NCI-H748 (cell line): ENCODE data around the gene PIM1.
A peak's percentile ranks its signal among the peaks of the same experiment; 100 is the strongest.

ENCODE experiments used
- DNase-seq: peaks from one replicate; lab custom pipeline; 2025; ENCODE audit not compliant: unreplicated experiment; lab: John Stamatoyannopoulos, UW

The PIM1 gene

DNA sequence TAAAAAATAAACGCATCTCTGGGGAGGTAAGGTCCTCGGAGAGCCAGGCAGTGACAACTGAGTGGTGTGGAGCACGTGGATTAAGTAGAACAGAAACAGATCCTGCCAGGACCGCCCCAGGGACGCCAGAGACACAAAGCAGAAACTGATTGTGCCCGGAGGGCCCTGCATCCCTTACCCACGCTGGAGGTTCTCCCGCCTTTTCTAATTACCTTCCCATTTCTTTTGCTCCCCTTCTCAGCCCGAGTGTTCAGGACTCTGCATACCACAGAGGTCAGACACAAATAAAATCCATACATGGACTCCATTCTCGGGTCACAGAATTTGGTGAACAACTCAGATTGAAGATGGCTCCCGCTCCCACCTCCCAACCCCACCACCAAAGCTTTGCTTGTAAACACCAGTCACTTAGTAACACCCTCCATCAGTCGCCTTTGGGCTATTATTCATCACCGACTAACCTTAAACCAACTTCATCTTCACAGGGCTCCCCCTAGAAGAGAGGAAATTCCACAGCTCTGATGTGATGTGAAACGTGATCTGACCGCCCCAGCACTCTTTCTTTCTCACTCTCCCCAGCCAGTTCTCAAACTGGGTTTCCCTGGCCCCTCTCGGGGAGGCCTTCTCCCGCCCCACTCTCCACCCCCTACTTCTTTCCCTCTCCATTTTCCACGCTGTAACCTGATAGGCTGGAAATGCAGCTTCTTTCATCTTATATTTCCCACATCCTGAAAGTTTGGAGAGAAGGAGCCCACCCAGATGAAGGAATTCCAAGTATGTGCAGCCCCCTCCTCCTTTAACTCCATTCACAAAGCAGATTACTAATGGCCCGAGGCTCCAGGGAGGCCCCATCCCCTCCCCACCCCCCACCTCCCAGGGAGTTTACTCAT, 32.5 kb upstream of the PIM1 start:
- no peak for DNase-seq

- DNase-seq: no peak
Observed at GRCh38 chr6:37138856-37139229, 31.1 kb upstream of the PIM1 start.

GRCh38 chr6:37139230-37139962, 30.6 kb upstream of the PIM1 start:
- no peak for DNase-seq

DNA sequence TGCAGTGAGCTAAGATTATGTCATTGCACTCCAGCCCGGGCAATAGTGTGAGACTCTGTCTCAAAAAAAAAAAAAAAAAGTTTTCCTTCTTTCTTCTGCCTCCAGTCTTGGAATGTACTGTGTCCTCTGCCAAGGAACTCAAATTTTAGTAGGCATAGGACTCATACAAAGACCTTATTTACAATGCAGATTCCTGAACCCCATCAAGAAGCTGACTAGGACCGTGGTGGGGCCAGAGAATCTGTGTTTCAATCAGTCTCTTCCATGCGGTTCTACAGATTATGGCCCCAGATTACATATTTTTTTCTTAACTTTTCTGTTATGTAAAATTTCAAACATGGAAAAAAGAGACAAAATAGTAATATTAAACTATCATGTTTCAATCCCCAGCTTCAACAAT, 29.8 kb upstream of the PIM1 start:
- DNase-seq: no peak

DNA sequence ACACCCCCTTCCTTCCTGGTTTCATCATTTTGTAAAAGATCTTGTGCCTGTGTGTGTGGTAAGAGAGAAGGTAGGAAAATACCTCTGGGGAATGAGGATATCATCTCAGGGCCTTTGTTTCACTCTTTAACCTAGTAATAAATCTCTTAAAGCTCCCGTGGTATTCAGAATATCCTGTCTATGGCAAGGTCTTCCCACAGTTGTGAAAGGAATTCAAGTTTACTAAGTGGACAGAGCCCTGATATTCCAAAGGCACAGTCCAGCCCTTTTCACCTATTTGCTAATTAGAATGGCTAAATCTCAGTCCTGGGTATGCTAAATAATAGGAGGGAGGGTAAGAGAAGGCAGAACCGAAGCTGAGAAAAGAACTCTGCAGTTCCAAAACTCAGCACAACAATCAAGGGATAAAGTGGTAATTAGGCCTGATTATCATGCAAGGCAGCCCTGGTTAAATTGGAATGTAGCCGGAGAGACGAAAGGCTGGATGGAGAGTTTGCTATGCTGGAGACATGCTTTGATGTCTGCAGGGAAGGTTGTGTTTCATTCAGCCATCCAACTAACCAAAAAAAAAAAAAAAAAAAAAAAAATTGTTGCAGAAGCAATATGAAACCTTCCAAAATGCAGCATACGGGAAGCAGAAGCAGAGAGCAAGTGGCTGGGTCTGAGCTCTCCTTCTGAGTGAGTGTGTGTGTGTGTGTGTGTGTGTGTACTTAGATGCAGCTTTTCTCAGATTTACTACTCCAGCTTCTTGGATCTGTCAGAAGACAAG, 28.5 kb upstream of the PIM1 start:
- no peak for DNase-seq

DNA sequence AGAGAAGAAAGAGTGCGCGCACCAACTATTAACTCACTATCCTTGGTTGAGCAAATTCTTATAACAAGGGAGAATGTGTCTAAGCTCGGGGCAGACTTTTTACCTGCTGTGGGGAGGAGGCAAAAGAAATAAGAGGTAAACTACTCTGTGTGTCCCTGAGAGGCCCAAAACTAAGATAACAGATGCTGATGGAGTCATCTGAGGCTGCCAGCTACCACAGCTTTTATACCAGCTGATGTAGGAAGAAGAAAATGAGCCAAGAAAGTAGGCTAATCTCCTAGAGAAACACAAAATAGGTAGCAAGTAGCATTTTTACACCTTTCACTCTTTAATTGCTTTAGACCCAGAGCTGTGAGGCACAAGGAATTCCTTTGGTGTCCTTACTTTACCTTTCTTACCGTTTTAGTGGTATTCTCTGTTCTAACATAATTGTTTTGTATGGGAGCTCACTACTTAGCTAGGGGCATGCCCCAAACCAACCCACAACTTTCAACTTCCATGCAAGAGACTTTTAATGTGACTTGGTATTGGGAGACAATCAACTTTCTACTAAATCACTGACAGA, 27.8 kb upstream of the PIM1 start:
- no peak for DNase-seq

DNA sequence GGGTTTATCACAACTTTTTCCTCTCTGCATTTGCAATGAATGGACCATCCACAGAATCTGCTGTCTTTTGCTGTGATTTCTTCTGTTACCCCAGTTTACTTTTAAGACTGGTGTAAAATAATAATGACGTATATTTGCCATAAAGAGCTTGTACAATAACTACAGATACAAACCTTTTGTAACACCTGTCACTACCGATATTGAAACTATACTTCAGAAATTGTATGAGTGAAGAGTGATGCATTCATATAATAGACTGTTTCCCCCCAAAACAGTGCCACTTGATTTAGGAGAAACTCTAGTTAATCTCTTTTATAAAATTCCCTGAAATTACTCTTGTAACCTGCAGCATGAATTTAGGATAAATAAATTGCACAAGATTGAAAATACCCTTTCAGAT, 26.4 kb upstream of the PIM1 start:
- no peak for DNase-seq

DNA sequence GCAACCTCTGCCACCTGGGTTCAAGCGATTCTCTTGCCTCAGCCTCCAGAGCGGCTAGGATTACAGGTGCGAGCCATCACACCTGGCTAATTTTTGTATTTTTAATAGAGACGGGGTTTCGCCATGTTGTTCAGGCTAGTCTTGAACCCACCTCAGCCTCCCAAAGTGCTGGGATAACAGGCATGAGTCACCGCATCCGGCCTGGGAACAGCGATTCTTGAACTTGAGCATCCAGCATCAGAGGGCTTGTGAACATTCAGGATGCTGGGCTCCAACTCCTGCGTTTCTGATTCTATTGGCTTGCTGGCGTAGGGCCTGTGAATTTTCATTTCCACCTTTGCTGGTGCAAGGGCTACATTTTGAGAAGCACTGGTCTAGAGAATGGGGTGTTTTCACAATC, 24.5 kb upstream of the PIM1 start:
- no peak for DNase-seq

DNA sequence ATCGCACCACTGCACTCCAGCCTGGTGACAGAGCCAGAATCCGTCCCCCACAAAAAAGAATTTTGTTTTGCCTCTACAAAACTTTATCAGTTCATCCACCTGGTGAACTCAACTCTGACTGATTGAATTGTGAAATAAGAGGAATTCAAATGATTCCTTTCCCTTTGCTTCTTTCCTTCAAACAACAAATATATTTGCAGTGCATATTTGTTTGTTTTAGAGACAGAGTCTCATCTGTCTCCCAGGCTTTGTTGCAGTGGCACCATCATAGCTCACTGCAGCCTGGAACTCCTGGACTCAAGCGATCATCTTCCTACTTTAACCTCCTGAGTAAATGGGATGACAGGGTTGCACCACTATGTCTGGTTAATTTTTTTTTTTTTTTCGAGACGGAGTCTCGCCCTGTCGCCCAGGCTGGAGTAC, 23.2 kb upstream of the PIM1 start:
- DNase-seq: no peak

- DNase-seq: no peak
Observed at GRCh38 chr6:37149745-37150144, 20.2 kb upstream of the PIM1 start.

- DNase-seq: no peak
Observed at GRCh38 chr6:37150314-37150713, 19.6 kb upstream of the PIM1 start.

DNA sequence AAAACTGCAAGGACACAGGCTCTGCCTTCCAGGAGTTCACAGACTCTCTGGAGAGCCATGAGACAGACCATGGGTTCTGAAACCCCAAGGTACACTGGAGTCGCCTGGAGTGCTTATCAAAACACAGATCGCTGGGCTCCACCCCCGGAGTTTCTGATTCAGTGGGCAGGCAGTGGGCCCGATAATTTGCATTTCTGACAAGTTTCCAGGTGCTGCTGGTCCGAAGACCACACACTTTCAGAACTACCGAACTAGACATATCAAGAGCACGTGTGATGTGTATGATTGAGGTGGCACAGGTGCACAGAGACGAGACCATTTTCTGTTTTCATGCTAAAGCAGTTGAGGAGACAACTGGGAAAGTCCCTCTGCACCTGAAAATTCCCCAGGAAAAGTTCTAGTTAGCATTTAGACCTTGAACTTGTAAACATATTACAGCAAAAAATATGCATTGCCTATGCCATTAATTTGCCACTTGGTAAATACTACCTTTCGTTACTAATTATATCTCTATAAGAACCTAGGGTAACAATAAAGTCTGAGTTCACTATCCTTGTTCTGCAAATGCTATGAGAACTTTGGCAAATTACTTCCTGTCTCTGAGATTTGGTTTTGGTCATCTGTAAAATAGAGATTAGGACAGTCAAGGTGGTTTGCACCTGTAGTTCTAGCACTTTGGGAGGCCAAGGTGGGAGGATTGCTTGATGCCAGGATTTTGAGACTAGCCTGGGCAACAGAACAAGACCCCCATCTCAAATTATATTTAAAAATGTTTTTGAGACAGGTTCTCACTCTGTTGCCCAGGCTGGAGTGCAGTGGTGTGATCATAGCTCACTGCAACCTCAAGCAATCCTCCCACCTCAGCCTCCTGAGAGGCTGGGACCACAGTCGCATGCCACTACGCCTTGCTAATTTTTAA, 14.3 kb upstream of the PIM1 start:
- no peak for DNase-seq

DNA sequence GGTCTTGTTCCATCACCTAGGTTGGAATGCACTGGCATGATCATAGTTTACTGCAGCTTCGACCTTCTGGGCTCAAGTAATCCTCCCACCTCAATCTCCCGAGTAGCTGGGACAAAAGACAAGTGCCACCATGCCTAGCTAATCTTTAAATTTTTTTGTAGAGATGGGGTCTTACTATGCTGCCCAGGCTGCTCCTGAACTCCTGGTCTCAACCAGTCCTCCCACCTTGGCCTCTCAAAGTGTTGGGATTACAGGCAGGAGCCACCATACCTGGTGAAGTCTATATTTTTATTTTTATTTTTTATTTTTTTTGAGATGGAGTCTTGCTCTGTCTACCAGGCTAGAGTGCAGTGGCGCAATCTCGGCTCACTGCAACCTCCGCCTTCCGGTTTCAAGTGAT, 11.4 kb upstream of the PIM1 start:
- DNase-seq: no peak

GRCh38 chr6:37160922-37161778, 8.8 kb upstream of the PIM1 start:
- no peak for DNase-seq

- no peak for DNase-seq
Observed at GRCh38 chr6:37162740-37163139, 7.2 kb upstream of the PIM1 start.

- peak; percentile 38 for DNase-seq
Observed at GRCh38 chr6:37168163-37168758, 1.7 kb upstream of the PIM1 start.

GRCh38 chr6:37168811-37169495, 999 bp upstream of the PIM1 start:
- DNase-seq: peak; percentile 85
